ENCODE data around the gene B4GALT6. TPM values are rescaled to one million over a fixed set of nuclear protein-coding genes. Genes with fewer than 3 reads are reported as not detected.

Gene B4GALT6
- total RNA-seq, 1 donor, result 2.2 TPM

DNA sequence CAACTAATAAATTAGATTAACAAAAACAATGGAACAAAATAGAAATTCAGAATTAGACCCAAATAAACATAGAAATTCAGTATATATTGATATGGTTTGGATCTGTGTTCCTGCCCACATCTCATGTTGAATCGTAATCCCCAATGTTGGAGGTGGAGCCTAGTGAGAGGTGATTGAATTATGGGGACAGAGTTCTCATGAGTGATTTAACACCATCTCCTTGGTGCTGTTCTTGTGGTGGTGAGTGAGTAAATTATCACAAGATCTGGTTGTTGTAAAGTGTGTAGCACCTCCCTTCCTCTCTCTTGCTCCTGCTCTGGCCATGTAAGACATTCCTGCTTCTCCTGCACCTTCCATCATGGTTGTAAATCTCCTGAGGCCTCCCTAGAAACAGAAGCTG, 16.6 kb upstream of the B4GALT6 start:
- H3K4me1 ChIP-seq (ENCODE audit: insufficient read depth, low read length), result no peaks in the 10 kb centered on the region
- no peaks in the 10 kb centered on the region for H3K9me3 ChIP-seq (ENCODE audit: low read depth, low read length)
- DNase-seq (ENCODE audit: insufficient read length, low spot score, missing footprints), result no peak
- H3K4me2 ChIP-seq (ENCODE audit: insufficient read depth, low read length), result no peak overlapping the region
- no peak overlapping the region for H2AFZ ChIP-seq (ENCODE audit: low read length)
- no peak overlapping the region for H3K27ac ChIP-seq (ENCODE audit: low read depth, low read length)
- no peaks in the 10 kb centered on the region for H3K36me3 ChIP-seq (ENCODE audit: insufficient read depth, low read length)
- no peaks in the 10 kb centered on the region for H3K27me3 ChIP-seq (ENCODE audit: insufficient read depth, low read length)
- no peaks in the 10 kb centered on the region for H4K20me1 ChIP-seq (ENCODE audit: insufficient read depth, low read length)
- no peaks in the 10 kb centered on the region for H3K79me2 ChIP-seq (ENCODE audit: insufficient read depth, low read length)
- H3K4me3 ChIP-seq (ENCODE audit: insufficient read depth, low read length), result no peak overlapping the region
- TF ChIP-seq, protein P1, sequence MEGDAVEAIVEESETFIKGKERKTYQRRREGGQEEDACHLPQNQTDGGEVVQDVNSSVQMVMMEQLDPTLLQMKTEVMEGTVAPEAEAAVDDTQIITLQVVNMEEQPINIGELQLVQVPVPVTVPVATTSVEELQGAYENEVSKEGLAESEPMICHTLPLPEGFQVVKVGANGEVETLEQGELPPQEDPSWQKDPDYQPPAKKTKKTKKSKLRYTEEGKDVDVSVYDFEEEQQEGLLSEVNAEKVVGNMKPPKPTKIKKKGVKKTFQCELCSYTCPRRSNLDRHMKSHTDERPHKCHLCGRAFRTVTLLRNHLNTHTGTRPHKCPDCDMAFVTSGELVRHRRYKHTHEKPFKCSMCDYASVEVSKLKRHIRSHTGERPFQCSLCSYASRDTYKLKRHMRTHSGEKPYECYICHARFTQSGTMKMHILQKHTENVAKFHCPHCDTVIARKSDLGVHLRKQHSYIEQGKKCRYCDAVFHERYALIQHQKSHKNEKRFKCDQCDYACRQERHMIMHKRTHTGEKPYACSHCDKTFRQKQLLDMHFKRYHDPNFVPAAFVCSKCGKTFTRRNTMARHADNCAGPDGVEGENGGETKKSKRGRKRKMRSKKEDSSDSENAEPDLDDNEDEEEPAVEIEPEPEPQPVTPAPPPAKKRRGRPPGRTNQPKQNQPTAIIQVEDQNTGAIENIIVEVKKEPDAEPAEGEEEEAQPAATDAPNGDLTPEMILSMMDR (IDR thresholded peaks at IDR 0.05; ENCODE audit: extremely low read depth, low read depth, low read length), result no peak

GRCh38 chr18:31697351-31698298, 13.2 kb upstream of the B4GALT6 start:
- H3K4me1 ChIP-seq (ENCODE audit: insufficient read depth, low read length), result no peaks in the 10 kb centered on the region
- no peak for DNase-seq (ENCODE audit: insufficient read length, low spot score, missing footprints)
- no peaks in the 10 kb centered on the region for H3K36me3 ChIP-seq (ENCODE audit: insufficient read depth, low read length)
- no peak overlapping the region for H3K4me2 ChIP-seq (ENCODE audit: insufficient read depth, low read length)
- TF ChIP-seq, protein P1 (IDR thresholded peaks at IDR 0.05; ENCODE audit: extremely low read depth, low read depth, low read length), result no peak
- H3K79me2 ChIP-seq (ENCODE audit: insufficient read depth, low read length), result no peaks in the 10 kb centered on the region
- no peaks in the 10 kb centered on the region for H3K9me3 ChIP-seq (ENCODE audit: low read depth, low read length)
- H3K4me3 ChIP-seq (ENCODE audit: insufficient read depth, low read length), result no peak overlapping the region
- no peak overlapping the region for H3K27ac ChIP-seq (ENCODE audit: low read depth, low read length)
- H2AFZ ChIP-seq (ENCODE audit: low read length), result no peak overlapping the region
- H4K20me1 ChIP-seq (ENCODE audit: insufficient read depth, low read length), result no peaks in the 10 kb centered on the region
- H3K27me3 ChIP-seq (ENCODE audit: insufficient read depth, low read length), result no peaks in the 10 kb centered on the region

DNA sequence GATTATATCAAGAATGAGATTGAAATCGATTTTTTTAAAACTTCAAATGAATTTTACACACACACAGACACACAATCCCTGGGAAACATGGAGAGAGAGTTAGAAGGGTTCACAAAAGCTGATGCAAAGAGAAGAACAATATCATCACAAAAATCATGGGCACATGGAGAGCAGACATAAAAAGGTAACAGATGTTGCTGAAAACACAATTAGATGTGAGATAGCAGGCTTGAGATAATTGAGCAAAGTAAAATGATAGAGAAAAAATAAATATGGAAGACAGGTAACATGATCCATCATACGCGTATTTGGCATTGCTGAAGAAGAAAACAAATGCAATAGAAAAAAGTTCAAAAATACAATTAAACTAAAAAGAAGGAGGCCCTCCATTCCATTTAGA, 11.6 kb upstream of the B4GALT6 start:
- H3K4me1 ChIP-seq (ENCODE audit: insufficient read depth, low read length), result no peaks in the 10 kb centered on the region

DNA sequence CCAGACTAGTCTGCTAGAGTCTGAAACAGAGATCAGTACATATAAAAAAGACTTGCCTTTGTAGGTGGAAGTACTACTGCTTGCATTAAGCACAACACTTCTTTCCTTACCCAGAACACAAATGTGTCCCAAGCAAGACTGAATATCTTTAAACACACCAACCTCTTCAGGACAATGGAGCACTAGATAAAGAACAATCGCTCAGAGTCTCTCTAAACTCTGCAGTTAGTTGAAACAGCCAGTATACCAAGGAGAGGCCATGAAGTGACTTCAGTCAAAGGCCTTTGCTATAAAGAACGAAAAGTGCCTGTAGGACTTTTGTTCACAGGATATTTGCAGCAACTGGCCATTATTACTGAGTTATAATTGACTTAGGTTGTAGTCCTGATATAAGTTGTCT, 9.9 kb upstream of the B4GALT6 start:
- Histone ChIP-seq H3K9me3 (ENCODE audit: low read depth, low read length) (no peaks in the 10 kb centered on the region), H2AFZ (ENCODE audit: low read length) (no peak overlapping the region), H3K36me3 (ENCODE audit: insufficient read depth, low read length) (no peaks in the 10 kb centered on the region), H3K4me3 (ENCODE audit: insufficient read depth, low read length) (no peak overlapping the region), H3K4me2 (ENCODE audit: insufficient read depth, low read length) (no peak overlapping the region), H3K27me3 (ENCODE audit: insufficient read depth, low read length) (no peaks in the 10 kb centered on the region), H3K4me1 (ENCODE audit: insufficient read depth, low read length) (no peaks in the 10 kb centered on the region), H4K20me1 (ENCODE audit: insufficient read depth, low read length) (no peaks in the 10 kb centered on the region), H3K27ac (ENCODE audit: low read depth, low read length) (no peak overlapping the region), H3K79me2 (ENCODE audit: insufficient read depth, low read length) (no peaks in the 10 kb centered on the region)
- DNase-seq (ENCODE audit: insufficient read length, low spot score, missing footprints), result no peak
- TF ChIP-seq, protein P1 (IDR thresholded peaks at IDR 0.05; ENCODE audit: extremely low read depth, low read depth, low read length), result no peak

More for the DNA sequence above, 11.6 kb upstream of the B4GALT6 start:
- no peak for DNase-seq (ENCODE audit: insufficient read length, low spot score, missing footprints)
- TF ChIP-seq, protein P1 (IDR thresholded peaks at IDR 0.05; ENCODE audit: extremely low read depth, low read depth, low read length), result no peak
- Histone ChIP-seq H3K27me3 (ENCODE audit: insufficient read depth, low read length) (no peaks in the 10 kb centered on the region), H3K27ac (ENCODE audit: low read depth, low read length) (no peak overlapping the region), H3K79me2 (ENCODE audit: insufficient read depth, low read length) (no peaks in the 10 kb centered on the region), H2AFZ (ENCODE audit: low read length) (no peak overlapping the region), H3K4me2 (ENCODE audit: insufficient read depth, low read length) (no peak overlapping the region), H3K4me3 (ENCODE audit: insufficient read depth, low read length) (no peak overlapping the region), H4K20me1 (ENCODE audit: insufficient read depth, low read length) (no peaks in the 10 kb centered on the region), H3K36me3 (ENCODE audit: insufficient read depth, low read length) (no peaks in the 10 kb centered on the region), H3K9me3 (ENCODE audit: low read depth, low read length) (no peaks in the 10 kb centered on the region)

Data from osteoblast (primary cell).